NB4 (cell line): ENCODE measurements around the gene FGD1.

Source experiments
- CTCF ChIP-seq: IDR thresholded peaks from one replicate; pipeline ENCODE4 v1.5.1; 2012; ENCODE audit warnings: low read depth, low read length
- POLR2A ChIP-seq: IDR thresholded peaks from 2 replicates; pipeline ENCODE4 v1.6.1; 2011; ENCODE audit warnings: mild to moderate bottlenecking; ENCODE audit not compliant: insufficient read length; ENCODE audit errors: extremely low read depth

- no peak for TF ChIP-seq CTCF
- no peak for TF ChIP-seq POLR2A
Observed at GRCh38 chrX:54446084-54446483, 50.0 kb downstream of the FGD1 start.
